ENCODE data around the gene ZSCAN5B.

GRCh38 chr19:56177564-56178243 is 19.9 kb downstream of the ZSCAN5B start:
- TF ChIP-seq CTCF (IDR thresholded peaks at IDR 0.05; ENCODE audit: control extremely low read depth in 1 of 3, insufficient read depth in 1 of 3, low read depth in 1 of 3, low read length in 3 of 3) (no peak), ZNF274 (IDR thresholded peaks at IDR 0.05; ENCODE audit: borderline replicate concordance, extremely low read depth, low read length) (no peak), CBX8 (IDR thresholded peaks at IDR 0.05; ENCODE audit: borderline replicate concordance, low read depth, low read length) (no peak), POLR2AphosphoS5 (IDR thresholded peaks at IDR 0.05; ENCODE audit: low read depth, low read length) (no peak), GABPA (IDR thresholded peaks at IDR 0.05; ENCODE audit: borderline replicate concordance, insufficient read depth, low read length) (no peak)

Measured in H1 (cell line).